Smooth muscle cell (in vitro differentiated cells): ENCODE data around the gene SMYD3. TPM values are rescaled to one million over a fixed set of nuclear protein-coding genes. Genes with fewer than 3 reads are reported as not detected.

Experiments
- DNase-seq: peaks from one replicate; lab custom pipeline; 2025; ENCODE audit not compliant: unreplicated experiment; lab: John Stamatoyannopoulos, UW
- H2AFZ ChIP-seq: fragments of 200-600 bp; sonication (generic); 2 replicates; pipeline ENCODE4 v1.6.0; 2016; ENCODE audit warnings: antibody characterized with exemption, low read depth, mild to moderate bottlenecking
- H3F3A ChIP-seq: fragments of 200-600 bp; sonication (generic); 2 replicates; pipeline ENCODE4 v1.6.0; 2017; ENCODE audit warnings: antibody characterized with exemption, low read depth
- H3K27ac ChIP-seq: fragments of 200-600 bp; sonication (generic); 2 replicates; pipeline ENCODE4 v1.5.1; 2016; ENCODE audit warnings: low read depth, mild to moderate bottlenecking
- H3K27me3 ChIP-seq: fragments of 200-600 bp; sonication (generic); 2 replicates; pipeline ENCODE4 v1.6.1; 2016; ENCODE audit warnings: low read depth, mild to moderate bottlenecking
- H3K36me3 ChIP-seq: fragments of 200-600 bp; sonication (generic); 2 replicates; pipeline ENCODE4 v1.5.1; 2016; ENCODE audit warnings: low read depth
- H3K4me1 ChIP-seq: fragments of 200-600 bp; sonication (generic); 2 replicates; pipeline ENCODE4 v1.5.1; 2016; ENCODE audit warnings: low read depth
- H3K4me2 ChIP-seq: fragments of 200-600 bp; sonication (generic); 2 replicates; pipeline ENCODE4 v1.6.0; 2016; ENCODE audit warnings: mild to moderate bottlenecking
- H3K4me3 ChIP-seq: fragments of 200-600 bp; sonication (generic); 2 replicates; pipeline ENCODE4 v1.5.1; 2016; ENCODE audit warnings: mild to moderate bottlenecking
- H3K79me2 ChIP-seq: fragments of 200-600 bp; sonication (generic); 2 replicates; pipeline ENCODE4 v1.6.0; 2016; ENCODE audit warnings: low read depth, mild to moderate bottlenecking
- H3K9ac ChIP-seq: fragments of 200-600 bp; sonication (generic); 2 replicates; pipeline ENCODE4 v1.6.0; 2016; ENCODE audit warnings: low read depth
- H3K9me3 ChIP-seq: fragments of 200-600 bp; sonication (generic); replicated peaks from 2 replicates; pipeline ENCODE4 v1.5.1; 2016; ENCODE audit warnings: low read depth
- H4K20me1 ChIP-seq: fragments of 200-600 bp; sonication (generic); 2 replicates; pipeline ENCODE4 v1.6.0; 2016; ENCODE audit warnings: low read depth
- CTCF ChIP-seq: fragments of 200-600 bp; sonication (generic); IDR thresholded peaks from 2 replicates; pipeline ENCODE4 v1.5.1; 2017; ENCODE audit warnings: borderline replicate concordance, mild to moderate bottlenecking, antibody characterized with exemption; ENCODE audit not compliant: insufficient read depth, poor library complexity, severe bottlenecking
- WGBS: methylation state at CpG from one replicate; pipeline ENCODE4 v1.1.7; 2016; ENCODE audit warnings: low lambda C conversion rate; 5-methylcytosine and 5-hydroxymethylcytosine counted together
- polyA plus RNA-seq: library from polyadenylated mRNA; unstranded; fragments of >200 nt; fragmentation: Nextera tagmentation; extraction: Ambion mirVana; gene quantifications from 2 replicates; pipeline ENCODE4 v1.2.1, GENCODE V29; 2016
- total RNA-seq: library from RNA; depleted of rRNA; stranded (reverse); fragments of >200 nt; gene quantifications from 2 replicates; pipeline ENCODE4 v1.2.3, GENCODE V29; 2014

The SMYD3 gene
- total and polyA plus RNA-seq, 2 experiments from 2014 or later: 162 to 301 TPM

GRCh38 chr1:245923215-245923614 is 583.9 kb downstream of the SMYD3 start:
- TF ChIP-seq CTCF: no peak
- Histone ChIP-seq H3K79me2 (peaks cover 9% of the 10 kb centered on the region), H3K4me3 (no peak overlapping the region), H3K27me3 (no peaks in the 10 kb centered on the region), H3K27ac (no peak overlapping the region), H3K9ac (no peak overlapping the region), H4K20me1 (no peaks in the 10 kb centered on the region), H3K36me3 (no peaks in the 10 kb centered on the region), H3K4me2 (no peak overlapping the region), H3F3A (no peaks in the 10 kb centered on the region), H3K9me3 (no peaks in the 10 kb centered on the region), H2AFZ (no peak overlapping the region), H3K4me1 (no peaks in the 10 kb centered on the region)
- no peak for DNase-seq
- WGBS: 92% methylated on average over 7 of the region's 7 CpGs

GRCh38 chr1:245921417-245921816 is 585.7 kb downstream of the SMYD3 start:
- no peaks in the 10 kb centered on the region for H3K36me3 ChIP-seq
- no peaks in the 10 kb centered on the region for H4K20me1 ChIP-seq
- 96% methylated on average over 2 of the region's 2 CpGs for WGBS
- no peak overlapping the region for H2AFZ ChIP-seq
- DNase-seq: no peak
- H3K9ac ChIP-seq: no peak overlapping the region
- H3K27ac ChIP-seq: no peak overlapping the region
- H3K4me2 ChIP-seq: no peak overlapping the region
- no peaks in the 10 kb centered on the region for H3F3A ChIP-seq
- H3K79me2 ChIP-seq: peaks cover 9% of the 10 kb centered on the region
- no peaks in the 10 kb centered on the region for H3K4me1 ChIP-seq
- no peaks in the 10 kb centered on the region for H3K9me3 ChIP-seq
- H3K27me3 ChIP-seq: no peaks in the 10 kb centered on the region
- no peak overlapping the region for H3K4me3 ChIP-seq
- TF ChIP-seq CTCF: no peak

GRCh38 chr1:245917403-245917802 is 589.7 kb downstream of the SMYD3 start:
- H3K4me2 ChIP-seq: no peak overlapping the region
- H3K36me3 ChIP-seq: peaks cover 3% of the 10 kb centered on the region
- no peaks in the 10 kb centered on the region for H3K4me1 ChIP-seq
- H3K79me2 ChIP-seq: peaks cover 9% of the 10 kb centered on the region
- DNase-seq: no peak
- H3K4me3 ChIP-seq: no peak overlapping the region
- no peaks in the 10 kb centered on the region for H3K27me3 ChIP-seq
- WGBS: 80% methylated on average over 6 of the region's 6 CpGs
- H2AFZ ChIP-seq: no peak overlapping the region
- no peak overlapping the region for H3K27ac ChIP-seq
- H3K9ac ChIP-seq: no peak overlapping the region
- no peak for TF ChIP-seq CTCF
- no peaks in the 10 kb centered on the region for H3F3A ChIP-seq
- H3K9me3 ChIP-seq: no peaks in the 10 kb centered on the region
- no peaks in the 10 kb centered on the region for H4K20me1 ChIP-seq

- no peak for TF ChIP-seq CTCF
- 95% methylated on average over 2 of the region's 2 CpGs for WGBS
- no peak for DNase-seq
These were observed 591.2 kb downstream of the SMYD3 start for GRCh38 chr1:245915841-245916240.

More at GRCh38 chr1:245915841-245916240, 591.2 kb downstream of the SMYD3 start:
- Histone ChIP-seq H3K36me3 (peaks cover 3% of the 10 kb centered on the region), H3K4me2 (no peak overlapping the region), H3K27ac (no peak overlapping the region), H2AFZ (no peak overlapping the region), H3K4me1 (no peaks in the 10 kb centered on the region), H3K79me2 (peaks cover 8% of the 10 kb centered on the region), H3K9me3 (no peaks in the 10 kb centered on the region), H3K27me3 (no peaks in the 10 kb centered on the region), H3K4me3 (no peak overlapping the region), H3F3A (no peaks in the 10 kb centered on the region), H4K20me1 (no peaks in the 10 kb centered on the region), H3K9ac (no peak overlapping the region)
